MG63 (cell line): ENCODE measurements around the gene CD4. TPM values are rescaled to one million over a fixed set of nuclear protein-coding genes. Genes with fewer than 3 reads are reported as not detected.

Experiments used
- DNase-seq: peaks from one replicate; pipeline ENCODE4 v3.0.0-alpha.2; 2020
- H3K27me3 ChIP-seq: fragments of 250-450 bp; sonication (Bioruptor Pico); 2 replicates; pipeline ENCODE4 v1.5.1; 2020; ENCODE audit warnings: mild to moderate bottlenecking, moderate library complexity
- H3K36me3 ChIP-seq: fragments of 250-450 bp; sonication (Bioruptor Pico); 2 replicates; pipeline ENCODE4 v1.5.1; 2020; ENCODE audit warnings: mild to moderate bottlenecking, moderate library complexity
- H3K4me3 ChIP-seq: fragments of 250-450 bp; sonication (Bioruptor Pico); 2 replicates; pipeline ENCODE4 v1.5.1; 2020; ENCODE audit warnings: mild to moderate bottlenecking, moderate library complexity
- H3K9me3 ChIP-seq: fragments of 250-450 bp; sonication (Bioruptor Pico); 2 replicates; pipeline ENCODE4 v1.5.1; 2020; ENCODE audit warnings: mild to moderate bottlenecking, moderate library complexity
- total RNA-seq: library from RNA; depleted of rRNA; stranded (reverse); fragments of >200 nt; shearing (Covaris generic); gene quantifications from 2 replicates; pipeline ENCODE4 v1.2.3, GENCODE V29; 2014; ENCODE audit warnings: low replicate concordance

Gene CD4
- total RNA-seq, 1 experiment from 2014 or later = not detected

DNA sequence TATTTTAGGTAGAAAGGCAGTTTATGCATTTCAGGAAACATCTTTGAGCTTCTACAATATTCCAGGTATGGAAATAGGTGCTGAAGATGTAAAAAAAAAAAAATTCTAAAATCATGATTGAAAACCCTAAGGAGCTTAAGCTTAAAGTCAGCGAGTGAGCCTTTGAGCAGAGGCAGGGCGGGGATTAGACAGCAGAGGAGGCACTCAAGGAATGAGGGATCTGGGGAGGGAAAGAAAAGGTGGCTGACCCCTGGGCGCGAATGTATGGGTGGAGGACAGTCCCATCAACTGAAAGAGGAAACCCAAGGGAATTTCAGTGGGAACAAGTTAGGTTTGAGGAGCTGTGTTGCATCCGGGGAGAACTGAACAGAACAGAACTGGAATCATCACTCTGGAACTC, 29.6 kb upstream of the CD4 start:
- no peaks in the 10 kb centered on the region for H3K27me3 ChIP-seq
- H3K36me3 ChIP-seq = no peaks in the 10 kb centered on the region
- no peak overlapping the region for H3K4me3 ChIP-seq
- H3K9me3 ChIP-seq = no peaks in the 10 kb centered on the region
- no peak for DNase-seq

DNA sequence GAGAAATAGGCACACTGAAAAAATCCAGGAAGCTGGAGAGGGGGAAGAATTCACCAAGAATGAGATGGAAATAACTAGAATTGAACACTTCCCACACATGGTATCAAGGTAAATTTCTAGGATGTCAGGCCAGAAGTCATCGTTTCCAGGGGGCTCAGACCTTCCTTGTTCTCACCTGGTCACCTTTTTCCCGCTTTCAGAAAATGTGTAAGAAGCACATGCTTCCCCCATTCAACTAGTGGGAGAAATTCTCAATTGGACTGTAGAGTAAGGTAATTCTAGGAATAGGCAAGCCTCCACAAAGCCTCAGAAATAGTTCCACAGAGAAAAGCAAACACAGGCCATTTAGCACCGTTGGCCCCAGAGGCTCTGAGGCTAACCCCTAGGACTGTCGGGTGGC, 25.9 kb upstream of the CD4 start:
- Histone ChIP-seq H3K4me3 (peak overlapping the region; percentile 22), H3K9me3 (no peaks in the 10 kb centered on the region), H3K27me3 (no peaks in the 10 kb centered on the region), H3K36me3 (peaks cover 8% of the 10 kb centered on the region)
- DNase-seq = no peak

DNA sequence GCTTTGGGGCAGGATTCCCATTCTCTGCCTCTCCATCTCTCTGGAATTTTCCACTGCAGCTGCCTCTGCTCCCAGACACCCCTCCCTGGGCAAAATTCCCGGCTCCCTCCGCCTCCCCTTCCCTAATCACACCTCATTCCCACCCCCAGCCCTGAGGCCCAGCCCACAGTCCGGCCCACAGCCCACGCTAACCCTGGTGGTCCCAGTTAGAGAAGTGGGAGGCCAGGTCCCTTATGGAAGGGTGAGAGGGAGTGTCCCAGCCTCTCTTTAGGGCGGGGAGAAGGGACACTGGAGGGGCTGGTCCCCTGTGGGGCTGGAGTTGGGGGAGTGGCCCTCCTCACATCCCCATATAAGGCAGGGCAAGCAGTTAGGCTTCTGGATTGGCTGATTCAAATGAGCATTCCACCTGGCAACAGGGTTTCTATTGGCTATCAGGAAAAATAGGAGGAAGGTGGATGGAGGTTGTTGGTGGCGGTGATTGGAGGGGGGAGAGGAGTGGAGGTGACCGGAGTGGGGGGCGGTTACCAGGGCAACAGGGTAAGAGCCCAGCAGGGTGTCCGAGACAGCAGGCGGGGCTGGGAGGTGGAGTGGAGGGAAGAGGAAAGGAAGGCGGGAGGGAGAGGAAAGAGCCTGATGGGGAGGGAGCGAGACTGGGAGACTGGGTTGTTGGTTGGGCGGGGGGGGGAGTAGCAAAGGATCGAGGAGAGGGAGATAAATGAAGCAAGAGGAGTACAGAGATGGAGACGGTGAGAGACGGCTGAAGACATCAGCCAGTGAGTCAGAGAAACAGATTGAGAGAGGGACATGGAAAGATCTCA, 25.1 kb upstream of the CD4 start:
- Histone ChIP-seq H3K9me3 (no peaks in the 10 kb centered on the region), H3K4me3 (peak overlapping the region; percentile 22), H3K27me3 (no peaks in the 10 kb centered on the region), H3K36me3 (peaks cover 16% of the 10 kb centered on the region)
- peak; percentile 98 for DNase-seq

DNA sequence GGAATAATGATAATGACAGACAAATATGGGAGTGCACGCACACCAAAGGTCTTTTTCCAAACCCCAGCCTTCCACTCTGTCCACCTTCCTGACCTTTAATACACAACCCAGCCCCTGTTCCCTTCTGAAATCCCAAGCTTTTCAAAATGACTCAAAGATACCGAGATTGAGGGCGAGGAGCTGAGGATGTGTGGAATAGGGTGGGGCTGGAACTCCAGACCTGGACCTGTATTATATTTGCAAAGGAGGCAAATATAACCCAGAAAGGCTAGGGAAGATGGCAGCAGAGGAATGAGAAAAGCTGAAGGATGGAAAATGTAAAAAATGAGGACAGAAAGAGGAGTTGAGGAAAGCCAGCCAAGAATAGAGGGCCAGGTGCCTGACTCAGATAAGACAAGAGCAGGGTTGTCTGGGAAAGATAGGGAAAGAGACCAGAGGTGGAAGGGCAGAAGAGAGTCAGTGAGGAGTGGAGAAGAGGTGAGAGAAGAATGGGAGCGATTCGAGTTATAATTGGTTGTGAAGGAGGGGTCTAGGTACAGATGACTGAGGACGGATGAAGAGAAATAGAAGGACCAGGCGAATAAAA, 24.2 kb upstream of the CD4 start:
- no peaks in the 10 kb centered on the region for H3K9me3 ChIP-seq
- H3K4me3 ChIP-seq = peak overlapping the region; percentile 90
- DNase-seq = no peak
- peaks cover 24% of the 10 kb centered on the region for H3K36me3 ChIP-seq
- H3K27me3 ChIP-seq = no peaks in the 10 kb centered on the region

DNA sequence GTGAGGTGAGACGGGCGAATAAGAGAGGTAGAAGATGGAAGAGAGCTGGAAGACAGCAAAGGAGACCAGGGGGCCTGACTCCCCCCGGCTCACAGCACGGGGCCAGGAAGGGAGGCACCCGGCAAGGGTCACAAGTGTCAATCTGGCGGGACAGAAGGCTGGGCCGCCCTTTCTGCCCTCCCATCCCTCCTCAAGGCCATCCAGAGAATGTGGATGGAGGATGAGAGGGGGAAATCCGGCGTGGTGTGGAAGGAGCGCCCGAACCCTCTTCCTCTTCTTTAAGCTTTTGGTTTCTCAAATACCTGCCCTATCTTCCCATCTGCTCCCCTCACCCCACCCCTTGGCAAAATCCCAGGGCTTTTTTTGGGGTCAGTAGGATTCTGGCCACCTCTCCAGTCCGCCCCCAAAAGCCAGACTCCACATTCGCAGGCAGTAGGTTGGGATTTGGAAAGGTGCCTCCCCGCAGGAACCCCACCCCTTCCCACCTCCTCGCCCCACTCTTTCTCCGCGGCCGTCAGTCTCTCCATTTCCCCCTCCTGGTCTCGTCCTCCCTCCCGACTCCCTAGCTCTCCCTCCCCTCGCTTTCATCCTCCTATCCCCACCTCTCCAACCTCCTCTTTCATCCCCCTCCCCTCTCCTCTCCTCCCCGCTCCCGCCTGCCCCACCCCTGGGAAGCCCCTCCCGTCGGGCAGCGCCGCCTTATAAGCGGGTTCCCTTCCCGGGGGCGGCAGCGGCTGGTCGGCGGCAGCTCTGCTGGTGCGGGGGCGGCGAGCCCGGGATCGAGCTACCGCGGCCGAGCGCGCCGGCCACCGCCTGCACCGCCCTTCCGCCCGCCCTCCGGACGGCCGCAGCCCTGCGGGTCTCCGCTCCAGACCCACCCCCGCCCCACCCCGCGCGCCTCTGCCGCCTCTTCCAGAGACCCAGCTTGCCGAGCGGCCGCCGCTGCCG, 23.4 kb upstream of the CD4 start, which contains the start of gene PTMS:
TSS of gene PTMS (plus strand) at position 730 of the 948 bp plus-strand sequence. CDS start 343 bp downstream, outside the sequence.
- Histone ChIP-seq H3K27me3 (no peaks in the 10 kb centered on the region), H3K4me3 (peak within 1 kb of the TSS; percentile 90), H3K9me3 (no peaks in the 10 kb centered on the region), H3K36me3 (peaks cover 27% of the 10 kb centered on the region)
- DNase-seq = peak; percentile 94

DNA sequence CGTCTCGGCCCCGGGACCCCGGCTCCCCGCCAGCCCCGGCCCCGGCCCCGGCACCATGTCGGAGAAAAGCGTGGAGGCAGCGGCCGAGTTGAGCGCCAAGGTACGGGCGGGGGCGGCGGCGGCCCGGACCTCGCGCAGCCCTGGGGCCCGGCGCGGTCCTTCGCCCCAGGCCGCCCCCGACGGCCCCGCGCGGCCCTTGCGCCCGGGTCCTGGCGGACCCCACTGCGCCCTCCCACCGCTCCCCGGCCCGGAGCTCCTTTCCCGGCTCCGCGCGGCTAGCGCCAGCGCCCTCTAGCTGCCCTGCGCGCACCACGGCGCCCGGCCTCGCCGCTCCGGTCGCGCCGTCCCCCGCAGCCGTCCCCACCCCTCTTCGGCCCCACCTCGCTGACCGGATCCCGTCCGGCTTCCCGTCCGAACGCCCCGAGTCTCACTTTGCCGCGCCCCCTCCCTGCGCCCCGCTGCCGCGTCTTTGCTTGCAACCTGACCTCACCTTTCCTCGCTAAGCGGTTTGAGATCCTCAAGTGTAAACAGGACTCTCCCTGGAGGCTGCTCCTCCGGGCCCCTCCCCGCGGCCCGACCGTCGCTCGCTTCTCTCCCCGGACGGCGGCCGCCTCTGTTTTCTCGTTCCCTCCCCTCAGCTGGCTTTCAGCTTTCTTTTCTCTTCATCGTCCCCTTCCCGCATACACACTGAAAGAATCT, 22.5 kb upstream of the CD4 start:
- H3K9me3 ChIP-seq = no peaks in the 10 kb centered on the region
- H3K4me3 ChIP-seq = peak overlapping the region; percentile 90
- DNase-seq = peak; percentile 74
- peaks cover 35% of the 10 kb centered on the region for H3K36me3 ChIP-seq
- no peaks in the 10 kb centered on the region for H3K27me3 ChIP-seq

DNA sequence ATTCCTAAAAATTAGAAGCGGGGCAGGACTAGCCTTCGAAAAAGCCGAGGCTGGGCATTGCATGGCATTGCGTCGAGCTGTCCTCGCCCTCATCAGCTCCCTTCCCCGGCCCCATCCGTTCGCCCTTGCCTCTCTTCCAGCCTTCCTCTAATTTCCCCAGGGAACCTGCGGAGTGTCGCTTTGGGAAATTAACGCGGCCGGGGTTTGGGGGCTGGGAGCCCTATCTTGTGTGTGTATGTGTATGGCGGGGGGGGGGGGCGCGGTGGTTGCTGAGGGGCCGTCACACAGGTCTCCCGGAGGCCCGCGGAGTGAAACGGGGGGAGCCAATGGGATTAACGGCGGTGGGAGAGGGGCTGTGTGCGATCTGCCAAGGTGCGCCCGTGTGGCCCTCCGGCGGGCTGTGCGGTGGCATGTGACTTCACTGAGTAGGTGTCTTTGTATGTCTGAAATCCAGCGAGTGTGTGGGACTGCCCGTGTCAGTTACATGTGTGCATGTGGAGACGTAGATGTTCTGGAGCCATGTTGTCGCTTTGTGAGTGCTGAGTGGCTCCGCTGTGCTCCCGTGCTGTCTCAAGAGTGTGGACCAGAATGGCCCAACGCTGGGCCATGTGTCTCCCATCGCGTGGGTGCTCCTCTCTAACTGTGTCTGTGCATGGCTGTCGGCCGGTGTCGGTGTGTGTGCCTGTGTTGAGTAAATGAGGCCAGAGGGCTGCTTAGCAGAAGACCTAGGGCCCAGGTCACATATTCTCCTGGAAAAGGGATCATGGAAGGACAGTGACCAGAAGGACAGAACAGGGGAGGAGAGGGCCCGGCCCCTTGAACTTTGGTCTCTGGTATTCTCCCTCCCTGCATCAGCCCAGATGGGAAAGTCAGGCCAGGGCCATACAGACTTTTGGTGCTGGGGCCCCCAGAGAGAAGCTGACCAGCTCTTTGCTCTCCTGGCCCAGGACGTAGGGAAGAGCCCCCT, 21.7 kb upstream of the CD4 start:
- H3K4me3 ChIP-seq = peak overlapping the region; percentile 90
- no peaks in the 10 kb centered on the region for H3K9me3 ChIP-seq
- peaks cover 37% of the 10 kb centered on the region for H3K36me3 ChIP-seq
- DNase-seq = no peak
- no peaks in the 10 kb centered on the region for H3K27me3 ChIP-seq

DNA sequence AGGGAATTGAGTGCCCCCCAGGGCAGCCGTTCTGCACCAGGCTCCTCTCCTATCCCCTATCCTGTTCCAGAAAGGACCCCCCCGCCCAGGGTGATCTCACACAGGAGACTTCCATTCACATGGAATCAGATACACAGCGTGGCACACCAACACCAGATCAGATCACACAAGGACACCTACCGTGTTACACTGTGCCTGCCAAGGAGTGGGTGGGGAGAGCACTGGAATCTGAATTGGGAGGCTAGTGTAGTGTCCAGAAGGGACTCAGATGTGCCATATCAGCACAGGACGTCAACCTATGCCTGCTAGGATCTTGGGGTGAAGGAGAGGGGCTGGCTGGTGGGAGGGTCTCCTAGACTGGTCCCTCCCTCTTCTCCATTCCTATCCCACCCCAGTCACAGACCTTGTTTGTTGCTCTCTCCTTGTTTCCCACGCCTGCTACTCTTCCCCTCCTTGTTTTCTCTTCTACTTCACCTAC, 20.9 kb upstream of the CD4 start:
- DNase-seq = peak; percentile 48
- H3K9me3 ChIP-seq = no peaks in the 10 kb centered on the region
- peak overlapping the region; percentile 90 for H3K4me3 ChIP-seq
- H3K27me3 ChIP-seq = no peaks in the 10 kb centered on the region
- H3K36me3 ChIP-seq = peaks cover 37% of the 10 kb centered on the region

DNA sequence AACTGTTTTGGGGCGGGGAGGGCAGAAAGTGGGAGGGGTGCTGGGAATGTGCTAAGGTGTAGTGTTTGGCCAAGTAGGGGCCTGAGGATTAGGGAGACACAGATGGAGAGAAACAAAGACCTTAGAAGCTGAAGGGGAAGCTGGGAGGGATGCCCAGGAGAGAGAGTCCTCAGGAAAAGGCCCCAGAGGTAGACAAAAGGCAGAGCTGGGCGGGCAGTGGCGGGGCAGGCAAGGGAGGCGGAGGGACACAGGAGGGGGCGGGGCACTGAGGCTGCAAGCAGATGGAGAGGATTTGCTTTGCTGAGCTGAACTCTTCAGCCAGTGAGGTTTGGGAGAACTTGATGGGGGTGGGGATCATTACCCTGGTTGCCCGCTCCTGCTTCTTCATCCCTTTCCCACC, 20.3 kb upstream of the CD4 start:
- no peaks in the 10 kb centered on the region for H3K9me3 ChIP-seq
- peaks cover 37% of the 10 kb centered on the region for H3K36me3 ChIP-seq
- H3K27me3 ChIP-seq = no peaks in the 10 kb centered on the region
- no peak overlapping the region; the same call in 1 of the 2 replicates for H3K4me3 ChIP-seq
- DNase-seq = peak; percentile 24

DNA sequence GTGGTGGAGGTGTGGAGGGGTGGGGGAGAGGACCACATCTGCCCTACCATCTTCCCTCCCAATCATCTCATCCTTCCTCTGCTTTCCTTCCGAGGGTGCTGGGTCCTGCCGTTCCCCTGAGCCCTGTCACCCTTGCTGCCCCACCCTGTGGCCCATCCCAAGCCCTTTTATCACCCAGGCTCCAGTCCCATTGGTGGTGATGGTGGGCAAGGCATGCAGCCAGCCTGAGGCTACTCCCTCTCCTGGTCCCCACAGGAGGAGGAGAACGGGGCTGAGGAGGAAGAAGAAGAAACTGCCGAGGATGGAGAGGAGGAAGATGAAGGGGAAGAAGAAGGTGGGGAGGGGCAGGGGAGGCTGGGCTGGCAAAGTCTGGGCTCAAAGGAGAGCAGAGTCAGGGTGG, 19.7 kb upstream of the CD4 start:
- DNase-seq = no peak
- no peak overlapping the region for H3K4me3 ChIP-seq

DNA sequence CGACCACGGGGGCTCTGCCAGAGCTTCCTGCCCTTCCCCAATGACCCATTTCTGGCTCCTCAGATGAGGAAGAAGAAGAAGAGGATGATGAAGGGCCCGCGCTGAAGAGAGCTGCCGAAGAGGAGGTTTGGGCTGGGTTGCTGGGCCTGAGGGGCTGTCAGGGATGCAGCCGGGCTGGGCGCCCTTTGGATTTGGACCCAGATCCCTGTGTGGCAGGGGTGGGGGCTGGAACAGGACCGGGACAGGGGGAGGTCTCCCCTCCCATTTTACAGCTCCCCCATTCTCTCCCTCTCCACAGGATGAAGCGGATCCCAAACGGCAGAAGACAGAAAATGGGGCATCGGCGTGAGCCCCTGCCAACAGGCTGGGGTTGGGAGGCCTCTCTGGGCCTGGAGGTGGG, 19.2 kb upstream of the CD4 start:
- DNase-seq = no peak
- Histone ChIP-seq H3K9me3 (no peaks in the 10 kb centered on the region), H3K27me3 (no peaks in the 10 kb centered on the region), H3K4me3 (no peak overlapping the region), H3K36me3 (peaks cover 37% of the 10 kb centered on the region)

More for the DNA sequence above, 19.7 kb upstream of the CD4 start:
- no peaks in the 10 kb centered on the region for H3K9me3 ChIP-seq
- H3K36me3 ChIP-seq = peaks cover 37% of the 10 kb centered on the region
- H3K27me3 ChIP-seq = no peaks in the 10 kb centered on the region

DNA sequence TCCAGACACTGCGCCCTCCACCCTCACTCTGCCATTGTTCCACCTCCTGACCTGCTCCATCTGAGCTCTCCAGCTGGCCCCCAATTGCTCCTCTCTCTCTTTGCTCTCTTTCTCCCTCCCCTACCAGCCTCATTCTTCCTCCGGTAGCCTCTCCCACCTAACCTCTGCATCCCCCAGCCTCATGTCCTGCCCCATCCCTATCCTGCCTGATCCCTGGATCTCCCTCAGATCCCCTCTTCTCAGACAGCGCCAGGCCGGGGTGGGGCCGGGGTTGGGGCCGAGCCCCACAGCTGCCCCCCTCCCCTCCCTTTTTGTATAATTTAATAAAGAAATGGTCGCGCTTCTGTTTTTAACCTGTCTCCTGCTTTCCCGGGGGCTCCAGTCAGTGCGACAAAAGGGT, 18.7 kb upstream of the CD4 start:
- DNase-seq = no peak
- H3K36me3 ChIP-seq = peaks cover 37% of the 10 kb centered on the region

DNA sequence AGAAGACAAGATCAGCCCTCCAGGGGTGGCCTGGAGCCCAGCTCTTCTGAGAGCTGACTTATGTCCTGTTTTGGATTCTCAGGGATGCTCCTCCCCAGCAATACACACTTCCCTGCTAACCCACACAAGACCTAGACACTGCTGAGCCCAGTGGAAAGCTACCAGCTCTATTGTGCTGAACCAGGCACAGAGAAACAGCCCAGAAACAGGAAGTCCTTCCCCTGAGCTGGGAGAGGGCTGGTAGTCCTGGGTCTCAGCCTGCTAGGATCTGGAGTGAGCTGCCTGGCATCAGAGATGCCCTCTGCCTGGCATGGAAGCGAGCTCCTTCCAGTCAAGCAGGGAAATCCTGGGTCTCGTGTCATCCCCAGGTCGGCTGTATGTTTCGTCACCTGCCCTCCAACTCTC, 18.2 kb upstream of the CD4 start:
- H3K4me3 ChIP-seq = no peak overlapping the region
- no peak for DNase-seq
- no peaks in the 10 kb centered on the region for H3K9me3 ChIP-seq
- peaks cover 37% of the 10 kb centered on the region for H3K36me3 ChIP-seq
- H3K27me3 ChIP-seq = no peaks in the 10 kb centered on the region

More for the DNA sequence above, 18.7 kb upstream of the CD4 start:
- Histone ChIP-seq H3K9me3 (no peaks in the 10 kb centered on the region), H3K27me3 (no peaks in the 10 kb centered on the region), H3K4me3 (no peak overlapping the region)

DNA sequence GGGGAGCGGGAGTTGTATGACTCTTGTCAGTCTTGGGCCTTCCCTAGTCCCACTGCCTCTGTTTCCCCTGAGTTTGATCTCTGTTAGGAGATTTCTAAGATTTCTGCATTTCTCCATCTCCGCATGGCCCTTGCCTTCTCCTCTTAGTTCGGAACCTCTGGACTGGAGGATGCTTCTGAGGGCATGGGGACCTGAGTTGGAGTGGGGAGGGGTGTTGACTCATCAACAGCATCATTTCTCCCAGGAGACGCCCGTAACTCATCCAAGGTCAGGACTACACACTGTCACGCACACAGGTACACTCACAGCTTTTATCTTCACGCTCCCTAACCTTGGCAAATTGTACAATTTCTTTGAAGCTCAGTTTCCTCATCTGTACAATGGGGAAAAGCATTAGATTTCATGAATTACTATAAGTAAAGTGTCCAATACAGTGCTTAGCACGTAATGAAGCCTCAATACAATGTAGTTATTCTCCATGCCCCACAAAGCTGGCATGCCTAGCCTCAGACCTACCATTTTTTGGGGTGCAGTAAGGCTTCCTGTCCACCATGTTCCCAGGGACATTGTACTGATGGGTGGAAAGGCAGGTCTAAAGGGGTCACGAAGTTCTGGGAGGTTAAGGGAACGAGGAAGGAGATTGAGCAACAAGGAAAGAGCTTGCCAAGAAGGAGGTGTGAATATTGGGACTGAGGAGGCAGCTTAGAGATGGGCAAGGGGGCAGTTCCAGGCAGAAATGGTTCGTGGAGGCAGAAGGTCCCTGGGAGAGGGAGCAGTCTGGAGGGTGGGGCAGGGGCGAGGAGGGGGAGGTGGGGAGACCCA, 17.6 kb upstream of the CD4 start:
- H3K4me3 ChIP-seq = no peak overlapping the region
- peaks cover 37% of the 10 kb centered on the region for H3K36me3 ChIP-seq
- H3K27me3 ChIP-seq = no peaks in the 10 kb centered on the region
- no peaks in the 10 kb centered on the region for H3K9me3 ChIP-seq
- DNase-seq = no peak

DNA sequence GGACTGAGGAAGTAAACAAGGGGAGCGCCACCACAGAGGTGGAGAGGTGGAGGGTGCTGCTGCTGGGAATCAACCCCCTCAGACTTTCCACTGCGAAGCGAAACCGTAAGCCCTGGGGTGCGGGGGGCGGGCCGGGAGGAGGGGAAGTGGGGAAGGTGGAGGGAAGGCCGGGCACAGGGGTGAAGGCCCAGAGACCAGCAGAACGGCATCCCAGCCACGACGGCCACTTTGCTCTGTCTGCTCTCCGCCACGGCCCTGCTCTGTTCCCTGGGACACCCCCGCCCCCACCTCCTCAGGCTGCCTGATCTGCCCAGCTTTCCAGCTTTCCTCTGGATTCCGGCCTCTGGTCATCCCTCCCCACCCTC, 17.0 kb upstream of the CD4 start, which contains the start of gene LAG3:
TSS of gene LAG3 (plus strand) at position 190 of the 365 bp plus-strand sequence. CDS start 333 bp downstream, outside the sequence.
- Histone ChIP-seq H3K4me3 (no peak within 1 kb of the TSS), H3K27me3 (no peaks in the 10 kb centered on the region), H3K9me3 (no peaks in the 10 kb centered on the region), H3K36me3 (peaks cover 37% of the 10 kb centered on the region)
- no peak for DNase-seq
